ENCODE results near the gene MAMLD1.

The MAMLD1 gene

GRCh38 chrX:150542846-150543229 is 179.7 kb downstream of the MAMLD1 start:
- no peak for DNase-seq

- no peak for DNase-seq
Observed at GRCh38 chrX:150543230-150544155, 180.4 kb downstream of the MAMLD1 start.

- no peak for DNase-seq
Observed at GRCh38 chrX:150544222-150544787, 181.2 kb downstream of the MAMLD1 start.

GRCh38 chrX:150544835-150545770 is 182.0 kb downstream of the MAMLD1 start:
- DNase-seq, result no peak

GRCh38 chrX:150546711-150547153 is 183.6 kb downstream of the MAMLD1 start:
- DNase-seq, result no peak

GRCh38 chrX:150547375-150548115 is 184.4 kb downstream of the MAMLD1 start:
- DNase-seq, result no peak

- no peak for DNase-seq
Observed at GRCh38 chrX:150548251-150548650, 185.1 kb downstream of the MAMLD1 start.

GRCh38 chrX:150548684-150549083 is 185.6 kb downstream of the MAMLD1 start:
- DNase-seq, result no peak

GRCh38 chrX:150551963-150552362 is 188.8 kb downstream of the MAMLD1 start:
- no peak for DNase-seq

GRCh38 chrX:150558424-150558823 is 195.3 kb downstream of the MAMLD1 start:
- DNase-seq, result no peak

Data from NCI-H2171 treated with DMSO at 0.1 percent for 48 hours (cell line).